Liver (tissue), 3 donors: ENCODE data around the gene C18orf32.

ENCODE experiments used
- CTCF ChIP-seq: fragments of 150-350 bp; IDR thresholded peaks from 2 replicates; pipeline ENCODE4 v1.5.1; 2017; ENCODE audit warnings: improper control_type of control experiment, low read depth, low read length; ENCODE audit not compliant: missing input control
- EGR1 ChIP-seq, 2 donors: IDR thresholded peaks; 2 replicates each; pipeline ENCODE4 v1.6.1; 2016 to 2018; ENCODE audit warnings: antibody characterized with exemption in 2 of 2, low read depth in 2 of 2
- FOXA1 ChIP-seq: IDR thresholded peaks from 2 replicates; pipeline ENCODE4 v1.6.1; 2016; ENCODE audit warnings: antibody characterized with exemption
- MAX ChIP-seq: IDR thresholded peaks from 2 replicates; pipeline ENCODE4 v1.6.1; 2016; ENCODE audit warnings: antibody characterized with exemption
- YY1 ChIP-seq: IDR thresholded peaks from 2 replicates; pipeline ENCODE4 v1.6.1; 2016; ENCODE audit warnings: antibody characterized with exemption, mild to moderate bottlenecking
- donor health status: healthy.
- donor health status: healthy.

GRCh38 chr18:49517483-49517882 lies 30.4 kb upstream of the C18orf32 start:
- TF ChIP-seq CTCF: no peak
- TF ChIP-seq YY1: no peak
- no peak for TF ChIP-seq FOXA1
- no peak for TF ChIP-seq MAX
- no peak for TF ChIP-seq EGR1 (IDR thresholded peaks at IDR 0.05; ENCODE audit: low read depth in 2 of 2)
